Uterus (tissue), 4 donors: ENCODE data around the gene ZBTB20. TPM values are rescaled to one million over a fixed set of nuclear protein-coding genes. Genes with fewer than 3 reads are reported as not detected.

Experiments
- DNase-seq, 2 donors: peaks; one replicate each; pipeline ENCODE4 v3.0.0-alpha.2; 2019 to 2020
- H3K27ac ChIP-seq, 2 donors: fragments of 200-600 bp; sonication (generic); 1 replicate in 1 of 2; 2 replicates in 1 of 2; pipeline ENCODE4 v1.5.1; 2016 to 2018
- H3K27me3 ChIP-seq, 2 donors: fragments of 200-600 bp; sonication (generic); one replicate each; pipeline ENCODE4 v1.5.1; 2018 to 2019; ENCODE audit warnings: control low read depth in 1 of 2
- H3K36me3 ChIP-seq, 2 donors: fragments of 200-600 bp; sonication (generic); one replicate each; pipeline ENCODE4 v1.5.1; 2019; ENCODE audit warnings: control low read depth in 1 of 2
- H3K4me1 ChIP-seq, 2 donors: fragments of 200-600 bp; sonication (generic); one replicate each; pipeline ENCODE4 v1.5.1; 2018 to 2019; ENCODE audit warnings: control low read depth in 1 of 2
- H3K4me3 ChIP-seq, 2 donors: fragments of 200-600 bp; sonication (generic); 1 replicate in 1 of 2; 2 replicates in 1 of 2; pipeline ENCODE4 v1.5.1; 2018 to 2019; ENCODE audit warnings: mild to moderate bottlenecking in 1 of 2
- H3K9me3 ChIP-seq, 2 donors: fragments of 200-600 bp; sonication (generic); one replicate each; pipeline ENCODE4 v1.5.1; 2019; ENCODE audit warnings: control low read depth in 1 of 2
- CTCF ChIP-seq, 4 experiments: fragments of 200-600 bp in 2 of 4; fragments of 450-650 bp in 2 of 4; sonication (generic) in 2 of 4; IDR thresholded peaks; one replicate each; pipeline ENCODE4 v1.5.1; 2016 to 2019; ENCODE audit warnings: antibody characterized with exemption in 4 of 4, mild to moderate bottlenecking in 2 of 4, moderate library complexity in 1 of 4
- POLR2A ChIP-seq, 2 donors: fragments of 450-650 bp; IDR thresholded peaks; one replicate each; pipeline ENCODE4 v1.6.1; 2016; ENCODE audit warnings: antibody characterized with exemption in 2 of 2, mild to moderate bottlenecking in 1 of 2, moderate library complexity in 1 of 2
- intact Hi-C: fragments of 100-400 bp; cut with DNase I; formaldehyde crosslinking; loops from one replicate; pipeline ENCODE4 v1.15.1; 2023; ENCODE audit warnings: low total_unique reads
- total RNA-seq, 4 donors: library from RNA; depleted of rRNA in 3 of 4; stranded (reverse); fragments of >200 nt in 3 of 4; gene quantifications; one replicate each; pipeline versions ENCODE4 v1.1.0 to v1.2.4, GENCODE V29; 2014 to 2023
- donor health status: DM: yes; HTN: yes; CAD: no.

Gene ZBTB20
- total RNA-seq, 4 donors from 2014 or later = 35.6 to 157 (median 85.1) TPM

- no peak for DNase-seq
- H3K9me3 ChIP-seq = no peaks in the 10 kb centered on the region
- H3K4me3 ChIP-seq = peak overlapping the region in 1 of 2 donors; percentile 25
- TF ChIP-seq POLR2A (IDR thresholded peaks at IDR 0.05) = no peak
- no peak for TF ChIP-seq CTCF (IDR thresholded peaks at IDR 0.05)
- no peaks in the 10 kb centered on the region for H3K4me1 ChIP-seq
- H3K27me3 ChIP-seq = no peaks in the 10 kb centered on the region
- H3K27ac ChIP-seq = peak overlapping the region in 1 of 2 donors; percentile 87
- intact Hi-C loops = no loop called here
- H3K36me3 ChIP-seq = no peaks in the 10 kb centered on the region
Measured at GRCh38 chr3:115098354-115099073, 48.6 kb downstream of the ZBTB20 start.

DNA sequence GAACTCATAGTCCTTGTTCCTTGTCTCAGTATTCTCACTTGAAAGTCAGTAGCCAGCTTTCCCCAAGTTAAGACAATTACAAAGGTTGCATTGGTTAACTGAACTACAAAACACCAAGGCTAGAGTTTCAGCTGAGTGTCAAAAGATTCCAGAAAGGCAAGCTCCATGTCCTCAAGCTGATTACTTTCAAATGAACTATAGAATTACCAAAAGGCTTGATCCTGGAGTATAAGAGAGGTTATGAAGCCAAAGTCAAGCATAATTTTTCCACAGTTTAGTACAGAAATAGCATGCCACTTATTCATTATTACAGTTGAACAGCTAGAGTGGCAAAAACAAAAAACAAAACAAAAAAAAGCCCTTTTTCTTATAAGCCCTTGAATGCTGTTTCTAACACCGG is 51.9 kb downstream of the ZBTB20 start:
- Histone ChIP-seq H3K27me3 (no peaks in the 10 kb centered on the region), H3K4me1 (no peaks in the 10 kb centered on the region), H3K9me3 (no peaks in the 10 kb centered on the region), H3K27ac (peak overlapping the region in 1 of 2 donors; percentile 28), H3K4me3 (no peak overlapping the region), H3K36me3 (no peaks in the 10 kb centered on the region)
- DNase-seq = no peak
- TF ChIP-seq POLR2A (IDR thresholded peaks at IDR 0.05) = no peak
- TF ChIP-seq CTCF (IDR thresholded peaks at IDR 0.05) = no peak
- intact Hi-C loops = no loop called here

DNA sequence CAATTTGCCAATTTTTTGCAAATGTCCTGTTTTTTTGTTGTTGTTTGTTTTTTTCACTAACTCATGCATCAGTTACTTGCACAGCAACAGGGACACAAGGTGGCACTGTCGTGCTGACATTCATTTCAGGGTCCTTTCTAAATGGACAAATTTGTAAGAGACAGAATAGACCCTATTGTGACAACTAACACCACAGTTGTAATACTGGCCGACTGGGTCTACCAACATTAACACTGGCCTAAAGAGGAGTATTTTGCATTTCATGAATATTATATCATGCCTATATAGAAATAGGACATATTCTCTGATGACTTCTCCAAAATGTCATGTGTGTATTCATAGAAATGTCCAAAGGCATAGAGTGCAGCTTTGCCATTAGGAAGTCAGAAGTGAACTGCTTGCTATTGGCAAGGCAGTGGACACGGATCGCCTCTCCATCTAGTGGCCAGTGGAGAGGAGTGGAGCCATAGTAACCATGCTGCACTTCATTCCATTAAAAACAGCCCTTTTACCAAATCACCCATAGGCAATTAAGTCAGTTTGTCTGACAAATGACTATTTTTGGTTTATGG is 54.8 kb downstream of the ZBTB20 start:
- no peak overlapping the region for H3K4me3 ChIP-seq
- H3K9me3 ChIP-seq = no peaks in the 10 kb centered on the region
- H3K27ac ChIP-seq = peak overlapping the region in 1 of 2 donors; percentile 33
- H3K27me3 ChIP-seq = no peaks in the 10 kb centered on the region
- no peaks in the 10 kb centered on the region for H3K4me1 ChIP-seq
- peak; percentile 64 to 78 (median 67) for TF ChIP-seq CTCF (IDR thresholded peaks at IDR 0.05)
- TF ChIP-seq POLR2A (IDR thresholded peaks at IDR 0.05) = no peak
- intact Hi-C loops = no loop called here
- peak; percentile 46 to 66 for DNase-seq
- H3K36me3 ChIP-seq = no peaks in the 10 kb centered on the region

DNA sequence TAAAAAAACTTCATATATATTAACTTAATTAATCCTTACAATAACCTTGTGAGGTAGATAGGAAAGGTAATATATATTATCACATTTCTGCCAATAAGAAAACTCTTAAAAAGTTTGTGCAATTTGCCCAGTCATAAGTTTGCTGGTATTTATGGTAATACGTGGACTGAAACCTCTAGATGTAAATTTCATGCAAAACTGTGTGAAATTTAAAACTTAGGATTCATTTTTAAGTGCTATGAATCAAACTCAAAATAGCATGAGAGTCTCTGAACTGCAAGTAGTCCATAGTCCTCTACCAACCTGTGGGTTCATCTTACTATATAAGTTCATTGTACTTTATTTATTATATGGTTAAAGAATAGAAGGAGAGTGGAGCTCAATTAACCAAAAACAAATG is 56.4 kb downstream of the ZBTB20 start:
- H3K27me3 ChIP-seq = no peaks in the 10 kb centered on the region
- H3K4me3 ChIP-seq = no peak overlapping the region
- no peak for DNase-seq
- H3K36me3 ChIP-seq = no peaks in the 10 kb centered on the region
- no peaks in the 10 kb centered on the region for H3K4me1 ChIP-seq
- no peak overlapping the region for H3K27ac ChIP-seq
- no peaks in the 10 kb centered on the region for H3K9me3 ChIP-seq
- no peak for TF ChIP-seq POLR2A (IDR thresholded peaks at IDR 0.05)
- no peak for TF ChIP-seq CTCF (IDR thresholded peaks at IDR 0.05)
- intact Hi-C loops = no loop called here

GRCh38 chr3:115089481-115089880 is 57.6 kb downstream of the ZBTB20 start:
- Histone ChIP-seq H3K27me3 (no peaks in the 10 kb centered on the region), H3K4me3 (no peak overlapping the region), H3K9me3 (no peaks in the 10 kb centered on the region), H3K27ac (no peak overlapping the region), H3K4me1 (no peaks in the 10 kb centered on the region), H3K36me3 (no peaks in the 10 kb centered on the region)
- TF ChIP-seq CTCF (IDR thresholded peaks at IDR 0.05) = no peak
- TF ChIP-seq POLR2A (IDR thresholded peaks at IDR 0.05) = no peak
- DNase-seq = no peak
- intact Hi-C loops = no loop called here
